ENCODE results near the gene PLEK. TPM values are rescaled to one million over a fixed set of nuclear protein-coding genes. Genes with fewer than 3 reads are reported as not detected.

PLEK gene
- total and polyA plus RNA-seq, 2 of the 13 experiments (the other 11 are each of a cell fraction or from before 2014, with no cell fraction given): not detected

DNA sequence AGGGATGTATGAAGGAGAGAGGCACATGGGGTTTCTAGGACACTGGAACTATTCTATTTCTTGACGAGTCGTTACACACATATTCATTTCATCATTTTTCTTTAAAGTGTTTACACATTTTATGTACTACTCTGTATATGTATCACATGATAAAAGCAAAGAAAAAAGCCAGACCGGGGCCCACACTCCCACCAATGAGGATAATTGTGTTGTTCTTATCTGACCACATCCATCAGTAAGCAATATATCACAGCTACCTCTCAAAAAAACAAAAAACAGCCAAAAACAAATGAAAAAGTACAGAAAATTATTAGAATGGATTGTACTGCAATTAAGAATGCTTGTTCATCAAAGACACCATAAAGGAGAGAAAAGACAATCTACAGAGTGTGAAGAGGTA lies 31.2 kb upstream of the PLEK start (continued):
- TF ChIP-seq ZBTB44 (CRISPR knock-in tag; IDR thresholded peaks at IDR 0.05) (no peak), ZBTB8A (CRISPR knock-in tag; IDR thresholded peaks at IDR 0.05; ENCODE audit: borderline replicate concordance, low read depth) (no peak), MEIS2 (CRISPR knock-in tag; IDR thresholded peaks at IDR 0.05) (no peak)

DNA sequence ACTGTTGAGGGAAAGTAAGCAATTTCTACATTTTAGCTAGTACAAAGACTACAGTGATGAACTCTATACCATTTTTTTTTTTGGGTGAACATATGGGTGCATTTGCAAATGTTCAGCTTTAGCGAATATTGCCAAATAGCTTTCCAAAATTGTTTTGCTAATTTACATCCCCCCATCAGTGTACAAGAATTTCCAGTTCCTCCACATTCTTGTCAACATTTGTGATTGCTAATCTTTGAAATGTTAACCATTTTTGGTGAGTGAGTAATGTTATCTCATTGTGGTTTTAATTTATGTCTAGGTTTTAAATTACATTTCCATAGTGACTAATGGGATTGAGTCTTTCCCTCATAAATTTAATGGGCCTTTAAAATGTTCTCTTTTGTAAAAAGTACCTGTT lies 28.9 kb upstream of the PLEK start:
- H4K20me1 ChIP-seq (ENCODE audit: insufficient read depth, low read length): no peaks in the 10 kb centered on the region
- ATAC-seq: no peak
- no peaks in the 10 kb centered on the region for H3K9me3 ChIP-seq (ENCODE audit: low read length)
- no peaks in the 10 kb centered on the region for H3K4me1 ChIP-seq (ENCODE audit: insufficient read depth, low read length)
- WGBS (ENCODE audit: low lambda C conversion rate): 19% methylated on average over 1 of the region's 1 CpG
- no peak overlapping the region for H3K4me3 ChIP-seq (replicated peaks in 1 of 3; ENCODE audit: insufficient read depth in 1 of 3, low read depth in 2 of 3, low read length in 3 of 3)
- H3K79me2 ChIP-seq (ENCODE audit: insufficient read depth, low read length): no peaks in the 10 kb centered on the region
- in situ Hi-C loops (cut with HindIII; ENCODE audit: extremely low pct_ligation_motif_present, low pct_unique_long_range_greater_than_20kb): no loop called here
- H3K36me3 ChIP-seq (replicated peaks in 1 of 2; ENCODE audit: control insufficient read depth in 1 of 2, insufficient read depth in 2 of 2, low read length in 2 of 2): no peaks in the 10 kb centered on the region
- no peak for DNase-seq (ENCODE audit: low spot score)
- TF ChIP-seq, protein P1, sequence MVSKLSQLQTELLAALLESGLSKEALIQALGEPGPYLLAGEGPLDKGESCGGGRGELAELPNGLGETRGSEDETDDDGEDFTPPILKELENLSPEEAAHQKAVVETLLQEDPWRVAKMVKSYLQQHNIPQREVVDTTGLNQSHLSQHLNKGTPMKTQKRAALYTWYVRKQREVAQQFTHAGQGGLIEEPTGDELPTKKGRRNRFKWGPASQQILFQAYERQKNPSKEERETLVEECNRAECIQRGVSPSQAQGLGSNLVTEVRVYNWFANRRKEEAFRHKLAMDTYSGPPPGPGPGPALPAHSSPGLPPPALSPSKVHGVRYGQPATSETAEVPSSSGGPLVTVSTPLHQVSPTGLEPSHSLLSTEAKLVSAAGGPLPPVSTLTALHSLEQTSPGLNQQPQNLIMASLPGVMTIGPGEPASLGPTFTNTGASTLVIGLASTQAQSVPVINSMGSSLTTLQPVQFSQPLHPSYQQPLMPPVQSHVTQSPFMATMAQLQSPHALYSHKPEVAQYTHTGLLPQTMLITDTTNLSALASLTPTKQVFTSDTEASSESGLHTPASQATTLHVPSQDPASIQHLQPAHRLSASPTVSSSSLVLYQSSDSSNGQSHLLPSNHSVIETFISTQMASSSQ (IDR thresholded peaks at IDR 0.05; ENCODE audit: low read depth): no peak
- TF ChIP-seq, protein P1 (CRISPR knock-in tag; IDR thresholded peaks at IDR 0.05; ENCODE audit: borderline replicate concordance): no peak
- TF ChIP-seq ZNF34 (CRISPR knock-in tag; IDR thresholded peaks at IDR 0.05; ENCODE audit: borderline replicate concordance): no peak
- TF ChIP-seq THAP11 (CRISPR knock-in tag; IDR thresholded peaks at IDR 0.05): no peak
- TF ChIP-seq KMT2A (CRISPR knock-in tag; IDR thresholded peaks at IDR 0.05): no peak
- TF ChIP-seq, protein P2, sequence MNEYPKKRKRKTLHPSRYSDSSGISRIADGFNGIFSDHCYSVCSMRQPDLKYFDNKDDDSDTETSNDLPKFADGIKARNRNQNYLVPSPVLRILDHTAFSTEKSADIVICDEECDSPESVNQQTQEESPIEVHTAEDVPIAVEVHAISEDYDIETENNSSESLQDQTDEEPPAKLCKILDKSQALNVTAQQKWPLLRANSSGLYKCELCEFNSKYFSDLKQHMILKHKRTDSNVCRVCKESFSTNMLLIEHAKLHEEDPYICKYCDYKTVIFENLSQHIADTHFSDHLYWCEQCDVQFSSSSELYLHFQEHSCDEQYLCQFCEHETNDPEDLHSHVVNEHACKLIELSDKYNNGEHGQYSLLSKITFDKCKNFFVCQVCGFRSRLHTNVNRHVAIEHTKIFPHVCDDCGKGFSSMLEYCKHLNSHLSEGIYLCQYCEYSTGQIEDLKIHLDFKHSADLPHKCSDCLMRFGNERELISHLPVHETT (CRISPR knock-in tag; conservative IDR thresholded peaks at IDR 0.05): no peak
- TF ChIP-seq KAT2B (IDR thresholded peaks at IDR 0.05; ENCODE audit: borderline replicate concordance, low read depth, low read length): no peak
- H3K27ac ChIP-seq (ENCODE audit: extremely low read length, insufficient read depth, low read length): no peak overlapping the region
- intact Hi-C loops (cut with micrococcal nuclease; ENCODE audit: unreplicated experiment): no loop called here
- H3K27me3 ChIP-seq (ENCODE audit: control insufficient read depth in 1 of 2, insufficient read depth in 2 of 2, low read length in 2 of 2): peaks cover 0 to 7% of the 10 kb centered on the region in 2 experiments; a peak in 1 of 5 replicates
- ChIA-PET POLR2A (no interaction called here), CTCF (ENCODE audit: low intra/inter-chr PET ratio, low total read pairs) (no interaction called here)
- no peak for FAIRE-seq
- H2AFZ ChIP-seq (ENCODE audit: low read length): no peak overlapping the region
- H3K9ac ChIP-seq (ENCODE audit: insufficient read depth, low read depth, low read length): no peak overlapping the region
- BruUV-seq (replicated peaks): no TSS peak
- no peak overlapping the region for H3K4me2 ChIP-seq (ENCODE audit: low read depth, low read length)

All from HepG2 (cell line).